HG03378 (cell line): Measurements from ENCODE around the gene IL11RA.

Source experiments
- ATAC-seq: cut with Tn5 transposase; IDR thresholded peaks from one replicate; pipeline ENCODE4 v1.9.1; 2021; ENCODE audit warnings: mild to moderate bottlenecking, moderate library complexity; ENCODE audit not compliant: unreplicated experiment

IL11RA gene

GRCh38 chr9:34684816-34685215 is 32.8 kb downstream of the IL11RA start:
- ATAC-seq: no peak

DNA sequence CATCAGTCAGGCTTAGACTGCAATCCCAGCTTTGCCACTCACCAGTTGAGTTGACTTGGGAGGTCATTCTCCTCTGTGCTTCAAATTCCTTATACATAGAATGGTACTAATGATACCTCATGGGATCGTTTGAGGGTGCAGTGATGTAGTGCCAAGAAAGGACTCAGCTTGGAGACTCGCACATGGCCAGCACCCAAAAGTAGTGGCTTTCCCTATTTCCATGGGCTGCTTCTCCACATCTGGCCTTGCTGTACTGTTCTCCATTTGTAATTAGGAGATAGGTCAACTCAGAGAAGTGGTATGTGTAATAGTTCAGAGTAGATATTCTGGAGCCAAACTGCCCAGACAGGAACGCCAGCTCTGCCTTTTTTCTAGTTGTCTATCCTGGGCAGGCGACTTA is 33.6 kb downstream of the IL11RA start:
- ATAC-seq: no peak

GRCh38 chr9:34686231-34686630 is 34.2 kb downstream of the IL11RA start:
- no peak for ATAC-seq

DNA sequence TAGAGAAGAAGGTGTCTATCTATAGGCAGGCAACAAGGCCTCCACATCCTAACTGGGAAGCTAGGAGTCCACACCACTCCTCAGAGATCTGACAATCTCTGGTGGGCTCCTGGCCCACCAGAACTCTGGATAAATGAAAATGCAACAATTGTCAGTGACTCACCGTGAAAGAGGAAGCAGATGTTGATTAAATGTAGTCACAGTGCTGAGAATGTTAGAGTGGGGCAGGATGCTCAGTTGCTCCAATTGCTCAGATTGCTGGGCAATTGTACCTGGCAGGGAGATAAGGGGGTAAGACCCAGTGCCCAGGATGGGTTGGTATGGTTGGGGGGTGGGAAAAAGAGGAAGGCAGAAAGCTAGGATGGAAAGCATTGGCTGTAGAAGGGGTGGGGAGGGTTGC is 34.7 kb downstream of the IL11RA start:
- ATAC-seq: no peak

DNA sequence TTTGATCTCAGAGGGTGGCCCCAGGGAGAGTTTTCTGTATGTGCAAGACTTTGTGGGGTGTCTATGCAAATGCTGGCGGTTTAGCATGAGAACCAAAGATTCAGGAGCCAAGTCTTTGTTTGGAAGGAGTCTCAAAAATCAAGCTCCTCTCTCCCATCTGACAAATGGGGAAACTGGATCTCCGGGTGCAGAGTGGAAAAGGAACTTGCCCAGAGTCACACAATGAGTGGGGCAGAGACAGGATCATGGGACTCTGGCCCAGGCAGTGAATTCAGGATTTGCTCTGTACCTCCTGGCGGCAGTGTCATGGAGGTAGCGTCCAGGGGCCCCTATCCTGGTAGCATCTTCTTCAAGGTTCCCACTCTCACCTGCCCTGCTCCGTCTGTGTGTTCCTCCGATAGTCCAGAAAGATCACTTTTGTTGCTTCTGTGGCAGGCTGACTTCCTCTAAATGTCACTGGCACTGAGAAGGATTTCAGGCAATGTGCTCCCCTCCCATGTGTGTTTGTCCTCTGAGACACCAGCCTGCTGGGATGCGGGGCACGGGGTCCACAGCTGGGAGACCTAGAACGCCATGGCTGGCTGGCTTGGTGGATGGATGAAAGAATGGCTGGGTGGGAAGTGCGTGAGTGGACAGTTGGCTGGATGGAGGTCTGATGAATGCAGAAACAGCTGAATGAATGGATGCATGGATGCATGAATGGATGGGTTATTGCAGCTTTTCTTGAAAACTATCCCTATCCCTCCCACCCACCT is 35.5 kb downstream of the IL11RA start:
- ATAC-seq: no peak

- ATAC-seq: no peak
Measured at GRCh38 chr9:34688329-34689115, 36.5 kb downstream of the IL11RA start.

- no peak for ATAC-seq
Measured at GRCh38 chr9:34689116-34689470, 37.1 kb downstream of the IL11RA start.

GRCh38 chr9:34689512-34689911 is 37.5 kb downstream of the IL11RA start:
- no peak for ATAC-seq

DNA sequence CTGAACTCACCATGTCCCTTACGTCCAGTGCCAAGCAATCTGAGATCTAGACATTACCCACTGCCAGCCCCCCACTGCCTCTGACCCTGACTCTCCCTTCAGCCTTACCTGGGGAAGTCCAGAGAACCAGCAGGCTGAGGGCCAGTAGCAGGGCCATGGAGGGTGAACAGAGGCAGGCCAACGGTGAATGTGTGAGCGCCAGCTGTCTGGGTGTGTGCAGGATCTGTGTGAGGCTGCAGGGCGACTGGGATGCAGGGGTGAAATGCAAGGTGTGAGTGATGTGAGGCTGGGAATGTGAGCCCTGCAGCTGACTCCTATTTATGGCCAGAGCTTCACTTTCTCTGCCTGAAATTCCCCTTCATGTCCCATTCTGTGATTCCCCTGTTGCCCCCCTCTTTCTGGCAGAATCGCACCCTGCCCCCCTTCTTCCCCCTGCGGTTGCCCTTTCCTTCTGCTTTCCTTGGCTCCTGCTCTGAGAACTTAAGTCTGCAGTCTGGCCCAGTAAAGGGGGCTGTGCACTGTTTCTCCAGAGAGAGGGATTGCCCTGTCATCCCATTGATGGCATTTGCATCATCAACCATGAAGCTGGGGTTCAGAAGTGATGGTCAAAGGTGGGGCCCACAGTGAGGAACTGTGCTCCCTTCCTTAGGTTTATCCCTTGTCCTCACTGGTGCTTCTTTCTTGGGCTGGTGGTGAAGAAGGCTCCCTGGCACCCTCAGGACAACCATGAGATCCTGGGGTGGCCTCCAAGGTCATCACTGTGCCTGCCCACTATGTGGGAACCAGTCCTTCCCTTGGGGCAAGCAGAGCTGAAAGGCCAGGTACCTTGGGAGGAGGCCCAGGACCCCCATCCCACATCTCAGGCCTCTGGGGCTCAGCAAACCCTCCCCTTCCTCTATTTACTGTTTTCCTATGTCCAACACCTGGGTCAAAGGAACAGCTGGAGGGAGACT is 39.3 kb downstream of the IL11RA start, which contains the start of gene CCL19:
CCL19 (minus strand) TSS at position 294 of the 953 bp plus-strand sequence; CDS start at position 157, 137 bp downstream.
- ATAC-seq: no peak

DNA sequence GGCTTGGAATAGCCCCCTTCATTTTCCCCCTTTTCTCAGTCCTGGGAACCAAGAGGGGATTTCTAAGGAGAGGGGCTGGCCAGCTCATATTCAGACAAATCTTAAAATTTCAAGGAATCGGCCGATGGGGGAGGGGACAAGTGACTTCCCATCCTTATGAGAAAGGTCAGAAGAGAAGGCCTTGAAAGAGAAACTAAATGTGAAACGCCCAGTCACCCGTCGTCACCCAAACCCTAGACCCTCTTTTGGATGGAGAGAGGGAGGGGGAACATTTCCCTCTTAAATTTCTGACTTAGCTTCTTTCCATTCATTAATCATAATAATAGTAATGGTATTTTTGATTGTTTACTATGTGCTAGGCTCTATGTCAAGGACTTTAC is 39.9 kb downstream of the IL11RA start:
- no peak for ATAC-seq

- ATAC-seq: no peak
Measured at GRCh38 chr9:34693560-34693959, 41.6 kb downstream of the IL11RA start.

DNA sequence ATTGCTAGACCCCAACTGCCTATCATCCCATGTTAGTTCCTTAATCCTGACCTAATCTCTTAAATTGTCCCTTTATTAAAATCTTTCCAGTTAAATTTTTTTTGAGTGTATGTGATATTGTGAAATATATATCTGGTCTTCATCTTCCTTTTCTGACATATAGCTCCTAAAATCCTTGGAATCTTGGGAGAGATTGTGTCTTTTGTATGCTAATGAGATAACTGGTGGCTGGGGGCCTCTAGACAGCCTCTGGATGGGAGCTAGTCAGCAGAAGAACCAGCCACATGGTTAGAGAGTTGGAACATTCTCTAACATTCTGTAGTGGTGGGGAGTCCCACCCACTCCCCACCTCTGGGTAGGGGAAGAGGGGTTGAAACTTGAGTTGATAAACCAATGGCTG is 42.8 kb downstream of the IL11RA start:
- ATAC-seq: no peak

DNA sequence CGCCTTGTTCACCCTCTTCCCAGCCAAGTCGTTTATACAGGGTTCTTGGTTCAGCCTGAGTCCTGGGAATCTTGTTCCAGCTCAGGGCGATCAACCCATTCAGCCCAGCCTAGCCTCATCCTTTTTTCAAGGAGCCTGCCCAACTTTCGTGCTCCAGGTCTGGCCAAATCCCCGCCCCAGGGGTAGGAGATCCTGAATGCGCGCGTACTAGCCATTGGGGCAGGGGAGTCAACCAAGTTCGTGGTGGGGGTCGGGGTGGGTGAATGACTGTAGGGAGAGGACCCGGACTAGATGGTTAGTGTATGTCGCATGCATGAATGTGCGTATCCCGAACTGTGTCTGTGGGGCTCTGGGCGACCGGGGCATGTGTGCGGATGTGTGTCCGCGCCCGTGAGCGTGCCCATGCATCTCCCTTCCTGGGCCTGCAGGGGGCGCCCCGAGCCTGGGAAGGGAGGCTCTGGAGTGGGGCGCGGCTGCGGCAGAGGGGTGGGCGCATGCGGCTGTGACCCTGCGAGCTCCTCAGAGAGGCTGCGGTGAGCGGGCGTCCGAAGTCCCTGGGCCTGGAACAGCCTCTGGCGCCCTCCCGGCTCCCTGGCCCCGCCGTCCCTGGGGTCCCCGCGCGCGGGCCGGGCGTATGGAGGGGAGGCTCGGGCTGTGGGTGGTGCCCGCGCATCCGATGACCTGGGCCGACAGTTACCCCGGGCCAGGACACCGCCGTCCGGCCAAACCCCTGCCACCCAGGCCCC is 49.2 kb downstream of the IL11RA start:
- ATAC-seq: no peak

- no peak for ATAC-seq
Measured at GRCh38 chr9:34701769-34702736, 50.1 kb downstream of the IL11RA start.

GRCh38 chr9:34707130-34707529 is 55.1 kb downstream of the IL11RA start:
- no peak for ATAC-seq

- ATAC-seq: no peak
Measured at GRCh38 chr9:34709196-34709978, 57.4 kb downstream of the IL11RA start.

DNA sequence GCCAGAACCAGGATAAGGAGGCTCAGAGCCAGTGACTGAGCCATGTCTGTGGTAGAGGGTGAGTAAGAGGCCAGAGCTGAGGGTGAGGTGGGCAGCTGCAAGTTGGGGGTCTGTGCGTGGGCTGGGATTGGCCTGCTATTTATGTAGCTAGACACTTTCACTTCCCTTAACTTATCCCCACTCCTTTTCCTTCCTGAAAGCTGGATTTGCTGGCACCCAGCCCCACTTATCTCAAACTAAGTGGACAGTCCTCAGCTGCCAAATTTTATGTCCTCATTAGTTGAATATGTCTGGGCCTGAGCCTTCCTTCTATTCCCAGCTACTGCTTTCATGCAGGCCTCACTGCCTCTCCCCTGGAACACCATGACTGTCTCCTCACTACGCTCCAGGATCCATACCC is 58.0 kb downstream of the IL11RA start, which contains the start of gene CCL21:
CCL21 (minus strand) TSS at position 114 of the 400 bp plus-strand sequence; CDS start at position 44, 70 bp downstream.
- ATAC-seq: no peak
